Right renal pelvis (tissue), 4 donors: ENCODE data around the gene GAPVD1. TPM values are rescaled to one million over a fixed set of nuclear protein-coding genes. Genes with fewer than 3 reads are reported as not detected.
"Not testable (repeated sequence)": the region's sequence is repeated elsewhere in the genome, so short reads cannot be mapped to it uniquely, and the experiment has no call there.

ENCODE experiments used
- DNase-seq, 4 donors: peaks; one replicate each; pipeline ENCODE4 v3.0.0-alpha.2; 2013; ENCODE audit warnings: low read depth in 4 of 4, low spot score in 3 of 4, missing footprints in 1 of 4
- polyA plus RNA-seq, 4 donors: library from polyadenylated mRNA; unstranded; fragments of 120-200 nt; gene quantifications; one replicate each; pipeline ENCODE4 v1.2.1, GENCODE V29; 2013; ENCODE audit not compliant: insufficient read length in 4 of 4

The GAPVD1 gene
- polyA plus RNA-seq, 4 donors, result 27.3 to 31.7 (median 29.5) TPM

GRCh38 chr9:125243792-125244260 is 17.8 kb upstream of the GAPVD1 start:
- no peak for DNase-seq

DNA sequence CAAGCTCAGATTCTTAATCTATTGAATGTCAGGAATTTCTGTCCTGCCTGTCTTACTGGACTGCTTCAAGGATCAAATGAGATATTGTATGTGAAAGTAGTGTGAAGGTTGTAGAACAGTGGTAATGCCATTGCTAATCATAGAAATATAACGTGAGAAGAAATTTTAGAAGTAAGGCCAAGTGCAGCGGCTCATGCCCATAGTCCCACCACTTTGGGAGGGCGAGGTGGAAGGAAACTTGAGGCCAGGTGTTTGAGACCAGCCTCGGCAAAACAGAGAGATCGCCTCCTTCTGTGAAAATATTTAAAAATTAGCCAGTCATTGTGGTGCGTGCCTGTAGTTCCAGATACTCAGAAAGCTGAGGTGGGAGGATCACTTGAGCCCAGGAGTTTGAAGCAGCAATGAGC is 15.4 kb upstream of the GAPVD1 start:
- no peak for DNase-seq

GRCh38 chr9:125254231-125254630 is 7.4 kb upstream of the GAPVD1 start:
- no peak for DNase-seq

- DNase-seq, result peak in 1 of 4 donors; percentile 8
Observed at GRCh38 chr9:125255781-125256391, 5.7 kb upstream of the GAPVD1 start.

GRCh38 chr9:125258160-125258785 is 3.4 kb upstream of the GAPVD1 start:
- no peak for DNase-seq

DNA sequence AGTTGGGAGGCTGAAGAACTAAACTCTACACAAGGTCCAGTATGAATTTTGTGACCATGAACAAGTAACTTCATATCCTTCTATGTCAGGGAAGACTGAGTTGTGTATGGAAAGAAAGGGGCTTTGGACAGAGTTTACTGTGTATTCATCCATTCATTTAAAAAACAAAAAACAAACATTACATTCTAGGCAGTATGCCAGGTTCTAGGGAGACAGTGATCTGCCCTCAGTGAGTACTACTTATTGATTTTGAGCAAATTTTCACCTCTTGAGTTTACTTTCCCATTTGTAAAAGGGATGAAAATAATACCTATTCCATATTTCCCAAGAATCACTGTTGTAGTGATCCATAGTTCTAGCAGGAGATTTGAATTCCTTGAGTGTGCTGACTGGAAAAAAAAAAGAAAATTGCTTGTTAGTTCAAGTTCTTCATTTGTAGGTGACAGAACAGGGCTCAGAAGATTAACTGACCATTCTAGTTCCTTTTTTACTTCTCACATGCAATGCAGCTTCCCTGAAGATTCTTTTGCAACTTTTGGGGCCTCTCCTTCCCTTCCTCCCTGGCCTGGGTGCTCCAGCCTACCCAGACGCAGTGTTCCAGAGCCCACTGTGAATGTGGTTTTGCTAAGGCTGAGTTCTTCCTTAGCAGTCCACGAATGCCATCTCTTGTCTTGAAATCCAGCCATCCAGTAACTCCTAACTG is 2.6 kb upstream of the GAPVD1 start:
- no peak for DNase-seq

DNA sequence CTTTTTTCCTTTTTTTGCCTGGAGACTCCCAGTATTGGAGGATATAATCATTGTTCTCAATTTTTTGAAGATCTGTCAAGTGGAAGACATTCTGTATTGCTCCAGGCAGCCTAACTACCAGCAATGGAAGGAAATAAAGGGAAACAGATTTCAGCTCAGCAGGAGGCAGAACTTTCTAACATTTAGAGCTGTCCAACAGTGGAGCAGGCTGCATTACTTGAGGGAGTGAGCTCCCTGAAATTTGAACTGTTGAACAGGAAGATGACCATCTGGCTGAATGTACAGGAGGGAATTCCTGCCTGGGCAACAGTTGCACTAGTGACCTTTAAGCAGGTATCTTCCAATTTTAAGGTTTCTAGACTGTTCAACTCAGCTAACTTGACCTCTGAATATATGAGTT is 1.1 kb upstream of the GAPVD1 start:
- DNase-seq, result no peak

GRCh38 chr9:125262294-125262991 is 817 bp downstream of the GAPVD1 start:
- DNase-seq, result peak in 1 of 4 donors; percentile 18

DNA sequence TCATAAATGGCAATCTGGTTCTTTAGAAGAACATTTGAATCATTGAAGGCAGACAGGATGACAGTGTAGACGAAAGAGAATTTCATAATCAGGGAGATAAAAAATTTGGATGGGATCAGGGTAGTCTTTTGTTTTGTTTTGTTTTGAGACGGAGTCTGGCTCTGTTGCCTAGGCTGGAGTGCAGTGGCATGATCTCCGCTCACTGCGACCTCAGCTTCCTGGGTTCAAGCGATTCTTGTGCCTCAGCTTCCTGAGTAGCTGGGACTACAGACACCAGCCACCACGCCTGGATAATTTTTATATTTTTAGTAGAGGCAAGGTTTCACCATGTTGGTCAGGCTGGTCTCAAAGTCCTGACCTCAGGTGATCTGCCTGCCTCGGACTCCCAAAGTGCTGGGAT is 2.4 kb downstream of the GAPVD1 start:
- DNase-seq, result not testable (repeated sequence)

DNA sequence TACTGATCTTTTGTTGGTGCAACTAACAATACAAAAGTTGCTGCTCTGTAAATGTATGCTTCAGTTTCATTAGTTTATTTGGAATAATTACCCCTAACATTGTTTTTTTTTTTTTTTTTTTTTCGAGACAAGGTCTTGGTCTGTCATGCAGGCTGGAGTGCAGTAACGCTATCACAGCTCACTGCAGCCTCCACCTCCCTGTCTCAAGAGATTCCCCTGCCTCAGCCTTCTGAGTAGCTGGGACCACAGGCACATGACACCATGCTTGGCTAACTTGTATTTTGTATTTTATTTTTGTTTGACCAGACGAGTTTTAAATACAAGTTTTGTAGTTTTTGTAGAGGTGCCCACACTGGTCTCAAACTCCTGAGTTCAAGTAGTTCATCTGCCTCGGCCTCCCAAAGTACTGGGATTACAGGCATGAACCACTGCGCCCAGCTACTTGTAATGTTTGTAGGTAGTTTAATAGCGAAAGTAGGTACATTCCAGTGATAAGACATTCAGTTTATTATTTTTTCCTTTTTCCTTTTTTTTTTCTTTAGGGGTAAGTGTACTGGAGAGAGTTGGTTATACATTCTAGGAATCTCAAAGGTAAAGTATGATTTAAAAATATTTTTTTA is 6.9 kb downstream of the GAPVD1 start:
- DNase-seq, result no peak

DNA sequence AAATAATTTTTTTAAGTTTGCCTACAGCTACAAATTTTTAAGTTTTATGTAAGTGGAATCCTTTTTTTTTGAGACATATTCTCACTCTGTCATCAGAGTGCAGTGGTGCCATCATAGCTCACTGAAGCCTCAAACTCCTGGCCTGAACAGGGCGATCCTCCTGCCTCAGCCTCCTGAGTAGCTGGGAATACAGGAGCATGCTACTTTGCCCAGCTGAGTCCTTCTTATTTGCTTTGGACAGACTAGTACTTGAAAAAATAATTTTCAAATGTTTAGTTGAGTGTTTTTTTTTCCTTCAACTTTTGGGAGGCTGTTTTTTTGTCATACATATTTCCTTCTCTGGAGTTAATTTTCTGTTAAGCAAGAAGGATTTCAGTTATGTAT is 7.4 kb downstream of the GAPVD1 start:
- DNase-seq, result no peak

DNA sequence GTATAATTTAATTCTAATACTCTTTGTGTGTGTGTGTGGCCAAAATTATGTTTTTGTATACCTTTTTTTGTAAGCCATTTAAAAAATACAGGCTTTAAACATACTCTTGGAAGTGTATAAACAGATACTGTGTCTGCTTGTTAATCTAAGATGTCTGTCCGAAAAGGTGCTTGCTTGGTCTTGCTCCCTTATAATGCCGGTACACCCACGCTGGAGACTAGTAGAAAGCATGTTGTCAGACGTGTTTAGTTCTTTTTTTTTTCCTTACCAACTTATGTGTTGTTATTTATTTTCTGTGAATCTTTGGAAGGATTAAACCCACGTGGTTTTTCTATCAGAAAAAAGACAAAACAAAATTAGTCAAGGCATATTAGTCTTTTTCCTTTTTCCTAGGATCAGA is 9.5 kb downstream of the GAPVD1 start:
- DNase-seq, result no peak

DNA sequence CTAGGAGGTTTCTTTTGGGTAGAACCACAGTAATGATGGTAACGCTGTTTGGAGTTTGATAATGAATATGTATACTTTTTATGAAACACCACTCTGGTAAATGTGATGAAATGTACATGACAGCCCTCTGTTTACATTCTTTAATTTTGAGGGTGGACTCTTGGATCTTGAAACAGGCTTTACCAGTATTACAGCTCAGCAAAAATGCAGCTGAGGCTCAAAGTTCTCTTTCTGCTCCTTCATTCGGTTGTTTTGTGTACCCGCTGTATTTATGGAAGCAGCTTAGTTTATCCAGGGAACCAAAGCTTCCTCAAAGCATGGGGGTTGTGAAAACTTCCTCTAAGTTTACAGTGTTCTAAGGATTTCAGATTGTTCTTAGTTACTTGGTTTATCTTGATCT is 11.1 kb downstream of the GAPVD1 start:
- peak in 1 of 4 donors; percentile 5 for DNase-seq

- DNase-seq, result no peak
Observed at GRCh38 chr9:125276771-125277170, 15.1 kb downstream of the GAPVD1 start.

GRCh38 chr9:125277411-125277810 is 15.8 kb downstream of the GAPVD1 start:
- DNase-seq, result no peak

DNA sequence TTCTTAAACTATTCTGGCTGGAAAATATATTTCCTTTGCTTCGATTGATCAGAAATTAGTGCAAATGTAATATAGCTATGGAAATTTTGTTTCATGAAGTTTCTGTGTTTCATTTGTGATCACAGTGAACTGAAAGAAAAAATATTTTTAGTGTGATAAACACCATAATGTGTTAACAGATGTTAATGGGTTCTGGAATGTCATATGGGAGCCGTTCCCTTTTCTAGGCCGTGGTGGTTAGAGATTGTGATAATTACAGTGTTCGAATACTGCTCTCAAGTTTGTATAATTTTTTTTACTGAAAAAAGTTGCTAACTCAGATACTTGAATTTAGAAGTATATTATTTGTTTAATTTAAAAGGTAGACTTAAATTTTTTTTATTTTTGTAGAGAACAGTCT is 19.3 kb downstream of the GAPVD1 start:
- DNase-seq, result no peak

GRCh38 chr9:125284855-125285254 is 23.2 kb downstream of the GAPVD1 start:
- DNase-seq, result no peak

GRCh38 chr9:125286935-125287433 is 25.4 kb downstream of the GAPVD1 start:
- DNase-seq, result not testable (repeated sequence)

DNA sequence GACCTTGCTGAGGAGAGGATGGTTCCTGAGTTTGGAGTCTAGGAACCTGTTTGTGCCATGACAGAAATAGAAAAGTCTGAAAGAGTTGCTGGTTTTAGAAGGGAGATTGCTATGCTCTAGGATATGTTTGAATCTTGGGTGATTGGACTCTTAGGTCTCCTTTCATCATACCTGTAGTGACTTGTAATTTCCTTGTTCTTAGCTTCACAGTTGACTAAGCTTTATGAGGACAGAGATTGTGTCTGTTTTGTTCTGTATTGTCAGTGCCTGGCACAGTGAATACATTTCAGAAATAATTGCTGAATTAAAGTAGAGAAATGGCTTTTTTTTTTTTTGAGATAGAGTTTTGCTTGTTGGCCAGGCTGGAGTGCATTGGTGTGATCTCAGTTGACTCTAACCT is 31.5 kb downstream of the GAPVD1 start:
- no peak for DNase-seq

DNA sequence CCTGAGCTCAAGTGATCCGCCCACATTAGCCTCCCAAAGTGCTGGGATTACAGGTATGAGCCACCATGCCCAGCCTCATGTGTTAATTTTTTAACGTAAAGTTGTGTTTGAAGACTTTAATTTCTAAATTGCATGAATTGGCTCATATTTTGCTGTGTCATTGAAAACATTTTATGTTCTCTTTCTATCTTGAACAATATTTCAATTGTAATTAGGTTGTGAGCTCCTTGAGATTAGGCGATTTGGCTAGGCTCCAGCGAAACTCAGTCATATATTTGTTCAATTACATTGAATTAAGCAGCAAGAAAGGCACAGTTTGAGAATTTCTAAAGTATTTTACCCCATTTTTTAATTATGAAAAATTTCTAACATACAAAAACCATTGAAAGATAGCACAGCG is 34.0 kb downstream of the GAPVD1 start:
- DNase-seq, result no peak
